ENCODE data around the gene LSG1. TPM values are rescaled to one million over a fixed set of nuclear protein-coding genes. Genes with fewer than 3 reads are reported as not detected.
A peak's percentile ranks its signal among the peaks of the same experiment; 100 is the strongest.

The LSG1 gene
- total RNA-seq, 1 donor from 2014 or later = 23.4 TPM

DNA sequence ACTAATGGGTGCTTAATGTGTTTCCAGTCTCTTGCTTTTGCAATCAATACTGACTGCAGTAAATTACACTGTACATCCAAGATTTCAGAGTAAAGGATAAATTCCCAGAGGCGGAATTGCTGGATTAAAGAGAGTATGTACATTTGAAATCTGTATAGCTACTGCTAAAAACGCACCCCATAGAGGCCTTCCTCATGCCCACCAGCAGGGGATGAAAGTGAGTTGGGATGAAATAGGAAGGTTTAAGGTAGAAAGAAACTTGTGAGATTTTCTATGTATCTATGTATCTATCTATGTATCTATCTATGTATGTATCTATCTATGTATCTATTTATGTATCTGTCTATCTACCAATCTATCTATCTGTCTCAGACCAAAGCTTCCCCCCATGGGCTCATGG is 67.2 kb downstream of the LSG1 start:
- intact Hi-C loops (cut with micrococcal nuclease) = no loop called here

DNA sequence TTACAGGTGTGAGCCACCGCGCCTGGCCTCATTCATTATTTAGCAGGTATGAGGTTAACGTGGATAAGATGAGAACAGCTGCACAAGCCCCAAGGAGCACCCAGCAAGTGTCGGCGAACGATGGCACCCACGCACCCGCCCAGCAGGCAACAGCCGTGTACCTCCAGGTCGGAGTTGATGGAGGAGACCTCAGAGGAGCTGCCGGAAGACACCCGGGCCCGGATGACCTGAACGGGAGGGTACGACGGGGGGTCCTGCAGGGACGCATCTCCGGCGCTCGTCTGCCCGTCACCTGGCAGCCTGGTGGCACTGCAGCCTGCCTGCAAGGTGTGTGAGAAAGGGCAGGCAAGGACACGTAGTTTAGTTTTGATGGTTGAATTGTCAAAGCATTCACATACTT is 67.9 kb downstream of the LSG1 start:
- no peak for DNase-seq
- intact Hi-C loops (cut with micrococcal nuclease) = no loop called here
- Histone ChIP-seq H3K4me3 (no peak overlapping the region), H3K36me3 (peaks cover 22% of the 10 kb centered on the region), H3K27ac (replicated peaks) (no peak overlapping the region), H3K27me3 (ENCODE audit: low read depth) (no peaks in the 10 kb centered on the region), H3K4me1 (no peaks in the 10 kb centered on the region), H3K9me3 (replicated peaks) (no peaks in the 10 kb centered on the region)
- TF ChIP-seq, protein P1, sequence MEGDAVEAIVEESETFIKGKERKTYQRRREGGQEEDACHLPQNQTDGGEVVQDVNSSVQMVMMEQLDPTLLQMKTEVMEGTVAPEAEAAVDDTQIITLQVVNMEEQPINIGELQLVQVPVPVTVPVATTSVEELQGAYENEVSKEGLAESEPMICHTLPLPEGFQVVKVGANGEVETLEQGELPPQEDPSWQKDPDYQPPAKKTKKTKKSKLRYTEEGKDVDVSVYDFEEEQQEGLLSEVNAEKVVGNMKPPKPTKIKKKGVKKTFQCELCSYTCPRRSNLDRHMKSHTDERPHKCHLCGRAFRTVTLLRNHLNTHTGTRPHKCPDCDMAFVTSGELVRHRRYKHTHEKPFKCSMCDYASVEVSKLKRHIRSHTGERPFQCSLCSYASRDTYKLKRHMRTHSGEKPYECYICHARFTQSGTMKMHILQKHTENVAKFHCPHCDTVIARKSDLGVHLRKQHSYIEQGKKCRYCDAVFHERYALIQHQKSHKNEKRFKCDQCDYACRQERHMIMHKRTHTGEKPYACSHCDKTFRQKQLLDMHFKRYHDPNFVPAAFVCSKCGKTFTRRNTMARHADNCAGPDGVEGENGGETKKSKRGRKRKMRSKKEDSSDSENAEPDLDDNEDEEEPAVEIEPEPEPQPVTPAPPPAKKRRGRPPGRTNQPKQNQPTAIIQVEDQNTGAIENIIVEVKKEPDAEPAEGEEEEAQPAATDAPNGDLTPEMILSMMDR (IDR thresholded peaks at IDR 0.05; ENCODE audit: borderline replicate concordance) = no peak

More for the DNA sequence above, 67.2 kb downstream of the LSG1 start:
- DNase-seq = no peak
- H3K36me3 ChIP-seq = peaks cover 22% of the 10 kb centered on the region
- H3K4me3 ChIP-seq = no peak overlapping the region
- H3K4me1 ChIP-seq = no peaks in the 10 kb centered on the region
- no peaks in the 10 kb centered on the region for H3K9me3 ChIP-seq (replicated peaks)
- TF ChIP-seq, protein P1 (IDR thresholded peaks at IDR 0.05; ENCODE audit: borderline replicate concordance) = peak; percentile 22
- no peak overlapping the region for H3K27ac ChIP-seq (replicated peaks)
- H3K27me3 ChIP-seq (ENCODE audit: low read depth) = no peaks in the 10 kb centered on the region

DNA sequence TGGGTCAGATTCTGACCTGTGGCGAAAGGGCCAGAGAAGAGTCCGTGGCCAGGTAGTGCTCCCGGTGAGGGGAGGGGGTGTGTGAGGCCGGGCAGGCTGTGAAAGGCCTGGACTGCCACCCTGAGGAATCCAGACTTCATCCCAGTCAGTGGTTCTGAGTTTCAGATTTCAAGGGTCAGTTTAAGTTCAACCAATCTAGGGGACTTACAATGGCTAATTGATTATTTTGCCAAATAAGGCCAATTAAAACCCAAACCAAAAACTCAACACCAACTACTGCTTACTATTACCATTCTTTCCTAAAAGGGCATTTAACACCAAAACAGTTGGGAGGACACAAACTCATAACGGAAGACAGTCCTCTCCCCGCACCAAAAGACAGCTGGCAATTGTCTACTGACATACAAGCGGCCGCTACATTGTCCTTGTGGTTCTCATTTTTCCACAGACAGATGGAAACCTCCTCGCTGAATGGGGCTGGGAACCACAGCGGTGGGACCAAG is 69.3 kb downstream of the LSG1 start:
- no peaks in the 10 kb centered on the region for H3K9me3 ChIP-seq (replicated peaks)

DNA sequence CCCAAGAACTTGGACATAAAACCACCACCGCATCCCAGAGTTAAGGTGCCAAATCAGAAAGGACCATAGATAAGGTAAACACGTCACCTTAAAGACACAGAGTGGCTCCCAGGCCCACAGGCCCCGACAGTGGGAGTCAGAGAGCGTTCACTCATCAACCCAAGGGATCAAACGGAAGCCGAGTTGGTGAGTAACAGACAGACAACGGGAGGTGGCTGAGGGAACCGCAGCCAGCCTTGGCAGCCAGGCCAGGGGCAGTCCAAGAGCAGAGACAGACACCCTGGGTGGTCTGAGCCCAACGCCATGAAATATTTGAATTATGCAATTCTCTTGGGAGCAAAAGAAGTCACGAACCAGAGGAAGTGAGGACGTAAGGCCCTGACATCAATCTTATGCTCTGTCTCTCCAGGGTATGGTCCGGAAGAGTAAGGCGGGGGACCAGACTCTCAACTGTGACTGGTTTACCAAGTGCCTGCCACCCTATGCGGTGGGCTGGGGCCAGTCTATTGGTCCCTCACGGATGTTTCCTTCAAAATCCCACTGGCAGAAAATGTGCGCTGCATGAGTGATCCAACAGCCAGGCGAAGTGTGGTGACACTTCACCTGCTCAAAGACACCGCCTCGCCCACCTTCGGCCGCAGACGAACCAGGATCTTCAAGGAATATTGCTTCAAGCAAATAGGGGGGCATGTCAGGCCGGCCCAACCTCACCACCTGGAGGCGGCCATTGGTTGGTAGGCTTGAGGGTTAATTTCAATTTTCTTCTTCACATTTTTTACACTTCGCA is 73.0 kb downstream of the LSG1 start:
- H3K9me3 ChIP-seq (replicated peaks) = no peaks in the 10 kb centered on the region
- DNase-seq = no peak
- H3K27me3 ChIP-seq (ENCODE audit: low read depth) = no peaks in the 10 kb centered on the region
- intact Hi-C loops (cut with micrococcal nuclease) = no loop called here
- H3K27ac ChIP-seq (replicated peaks) = no peak overlapping the region
- H3K4me1 ChIP-seq = no peaks in the 10 kb centered on the region
- H3K4me3 ChIP-seq = no peak overlapping the region
- H3K36me3 ChIP-seq = peaks cover 14% of the 10 kb centered on the region
- TF ChIP-seq, protein P1 (IDR thresholded peaks at IDR 0.05; ENCODE audit: borderline replicate concordance) = no peak

More for the DNA sequence above, 69.3 kb downstream of the LSG1 start:
- TF ChIP-seq, protein P1 (IDR thresholded peaks at IDR 0.05; ENCODE audit: borderline replicate concordance) = no peak
- Histone ChIP-seq H3K4me1 (no peaks in the 10 kb centered on the region), H3K27ac (replicated peaks) (no peak overlapping the region), H3K27me3 (ENCODE audit: low read depth) (no peaks in the 10 kb centered on the region), H3K36me3 (peaks cover 22% of the 10 kb centered on the region), H3K4me3 (no peak overlapping the region)
- intact Hi-C loops (cut with micrococcal nuclease) = no loop called here
- no peak for DNase-seq

DNA sequence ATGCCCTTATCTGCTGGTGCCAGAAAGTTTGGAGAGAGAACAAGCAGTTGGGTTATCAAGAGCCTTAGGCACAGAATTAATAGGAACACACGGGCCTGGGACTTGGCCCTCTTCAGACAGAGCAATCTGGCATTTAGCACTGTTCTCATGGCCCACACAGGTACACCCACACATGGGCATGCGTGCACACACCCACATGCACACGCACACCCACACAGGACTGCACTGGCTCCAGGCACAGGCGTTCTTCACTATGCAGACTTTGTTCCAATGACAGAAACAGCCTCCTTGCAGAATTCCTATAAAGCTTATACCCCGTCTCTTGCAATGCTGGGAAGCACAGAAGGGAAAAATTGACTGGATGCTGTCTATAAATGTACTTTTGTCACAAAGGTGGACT is 75.1 kb downstream of the LSG1 start:
- Histone ChIP-seq H3K4me1 (peaks cover 4% of the 10 kb centered on the region), H3K36me3 (peaks cover 2% of the 10 kb centered on the region), H3K27me3 (ENCODE audit: low read depth) (no peaks in the 10 kb centered on the region), H3K27ac (replicated peaks) (no peak overlapping the region), H3K9me3 (replicated peaks) (no peaks in the 10 kb centered on the region), H3K4me3 (no peak overlapping the region)
- TF ChIP-seq, protein P1 (IDR thresholded peaks at IDR 0.05; ENCODE audit: borderline replicate concordance) = no peak
- intact Hi-C loops (cut with micrococcal nuclease) = no loop called here
- DNase-seq = no peak

Data from left ventricle myocardium inferior (tissue), 1 donor.